Stimulated activated CD4-positive, alpha-beta T cell treated with anti-CD3 and anti-CD28 coated beads, TNF-alpha, amount 100 ng/mL, for 24 hours (primary cell): Measurements from ENCODE around the gene BAZ2B.

Experiments
- DNase-seq, 3 experiments: peaks; one replicate each; pipeline ENCODE4 v3.0.0-alpha.2; 2020; ENCODE audit warnings: low read depth in 3 of 3

Gene BAZ2B

GRCh38 chr2:159322419-159322818 lies 293.9 kb downstream of the BAZ2B start:
- no peak for DNase-seq

DNA sequence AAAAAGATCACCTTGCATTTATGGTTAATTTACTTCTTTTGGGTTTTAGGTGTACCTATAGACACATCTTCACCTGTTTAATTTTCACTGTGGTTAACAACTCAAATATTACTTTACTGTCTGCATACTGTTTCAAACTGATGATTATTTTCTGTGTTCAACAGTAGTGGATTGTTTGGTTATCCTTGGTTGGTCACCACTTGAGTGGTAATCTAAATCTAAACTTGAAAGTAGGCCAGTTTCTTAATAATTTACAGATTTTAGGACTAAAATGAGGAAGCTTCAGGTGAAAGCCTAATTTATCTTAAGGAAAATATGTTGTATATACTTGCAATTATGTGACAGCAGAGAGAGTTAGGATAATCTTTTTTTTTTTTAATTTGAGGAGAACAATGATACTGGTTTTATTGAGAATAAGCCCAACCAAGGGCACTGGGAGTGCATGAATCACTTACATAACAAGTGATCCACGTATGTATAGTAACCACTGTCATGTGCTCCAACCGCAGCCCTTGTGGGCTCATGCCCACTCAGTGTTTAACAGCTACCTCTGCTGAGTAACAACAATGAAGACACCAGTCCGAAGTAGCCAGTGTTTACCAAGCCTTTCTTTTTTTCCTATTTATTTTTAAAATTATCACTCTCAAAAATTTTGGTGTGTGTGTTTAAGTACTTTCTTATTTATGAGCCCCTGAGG lies 298.8 kb downstream of the BAZ2B start:
- DNase-seq, result no peak

DNA sequence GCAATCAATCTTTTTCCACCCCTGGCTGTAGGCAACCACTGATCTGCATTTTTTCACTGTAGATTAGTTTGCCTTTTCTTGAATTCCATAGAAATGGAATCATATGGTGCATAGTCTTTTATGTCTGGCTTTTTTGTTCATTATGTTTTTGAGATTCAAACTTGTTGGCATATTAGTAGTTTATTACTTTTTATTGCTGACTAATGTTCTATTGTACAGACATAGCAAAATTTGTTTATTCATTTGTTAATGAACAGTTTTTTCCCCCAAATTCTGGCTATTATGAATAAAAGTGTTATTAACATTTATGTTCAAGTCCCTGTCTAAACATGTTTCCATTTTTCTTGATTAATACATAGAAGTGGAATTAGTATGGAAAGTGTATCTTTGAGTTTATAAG lies 308.4 kb downstream of the BAZ2B start:
- no peak for DNase-seq

- no peak for DNase-seq
Measured at GRCh38 chr2:159300586-159300985, 315.8 kb downstream of the BAZ2B start.

DNA sequence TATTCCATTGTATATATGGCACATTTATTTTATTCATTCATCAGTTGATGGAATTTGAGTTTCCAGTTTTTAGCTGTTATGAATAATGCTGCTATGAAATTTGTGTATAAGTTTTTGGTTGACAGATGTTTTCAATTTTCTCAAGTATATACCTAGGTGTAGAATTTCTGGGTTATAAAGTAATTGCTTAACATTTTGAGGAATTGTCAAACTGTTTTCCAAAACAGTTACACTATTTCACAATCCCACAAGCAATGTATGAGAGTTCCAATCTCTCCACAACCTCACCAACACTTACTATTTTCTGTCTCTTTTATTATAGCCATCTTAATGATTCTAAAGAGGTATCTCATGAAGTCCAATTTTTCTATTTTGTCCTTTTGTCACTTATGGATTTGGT lies 317.4 kb downstream of the BAZ2B start:
- no peak for DNase-seq

GRCh38 chr2:159297042-159297707 lies 319.2 kb downstream of the BAZ2B start:
- DNase-seq, result no peak

GRCh38 chr2:159292157-159292556 lies 324.2 kb downstream of the BAZ2B start:
- no peak for DNase-seq

GRCh38 chr2:159290289-159290907 lies 325.9 kb downstream of the BAZ2B start:
- no peak for DNase-seq

DNA sequence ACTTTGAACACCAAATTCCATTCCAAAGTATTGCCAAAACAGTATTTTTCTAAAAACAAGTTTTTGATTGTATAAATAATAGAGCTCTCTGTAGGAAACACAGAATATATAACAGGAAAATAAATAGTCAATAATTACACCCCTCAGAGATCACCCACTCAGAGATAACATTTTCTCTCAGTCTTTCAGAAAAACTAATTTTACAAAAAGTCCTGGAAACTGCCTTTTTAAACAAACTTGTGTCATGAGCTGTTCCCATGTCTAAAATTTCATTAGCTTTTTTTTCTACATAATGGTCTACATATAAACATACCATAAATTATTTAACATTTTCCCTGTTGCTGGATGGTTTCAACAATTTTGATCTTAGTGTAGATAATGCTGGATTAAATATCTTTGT lies 328.6 kb downstream of the BAZ2B start:
- DNase-seq, result no peak

GRCh38 chr2:159286709-159287441 lies 329.5 kb downstream of the BAZ2B start:
- DNase-seq, result peak; percentile 90 to 97 (median 91)

- peak in 1 of 3 experiments; percentile 27 for DNase-seq
Measured at GRCh38 chr2:159285929-159286708, 330.2 kb downstream of the BAZ2B start, which contains the start of gene WDSUB1. TSS of gene WDSUB1 (minus strand) at chr2:159286703. CDS start at chr2:159283069, 3,634 bp downstream.

GRCh38 chr2:159285433-159285832 lies 330.9 kb downstream of the BAZ2B start:
- no peak for DNase-seq

- no peak for DNase-seq
Measured at GRCh38 chr2:159283529-159283928, 332.8 kb downstream of the BAZ2B start.

DNA sequence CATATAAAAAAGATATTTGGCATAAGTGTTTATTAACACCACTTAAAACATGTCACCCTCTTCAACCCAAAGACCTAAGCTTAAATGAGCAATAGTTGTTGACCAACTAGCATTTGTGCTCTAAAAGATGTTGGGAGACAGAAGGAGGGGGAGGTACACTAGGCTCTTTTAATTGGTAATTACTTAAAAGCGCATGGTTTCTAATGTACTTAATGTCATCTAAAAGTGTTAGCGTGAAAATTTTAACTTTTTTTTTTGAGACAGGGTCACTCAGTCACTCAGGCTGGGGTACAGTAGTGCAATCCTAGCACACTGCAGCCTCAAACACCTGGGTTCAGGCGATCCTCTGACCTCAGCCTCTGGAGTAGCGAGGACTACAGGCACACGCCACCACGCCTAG lies 335.3 kb downstream of the BAZ2B start:
- DNase-seq, result no peak

GRCh38 chr2:159279700-159280099 lies 336.6 kb downstream of the BAZ2B start:
- DNase-seq, result no peak

DNA sequence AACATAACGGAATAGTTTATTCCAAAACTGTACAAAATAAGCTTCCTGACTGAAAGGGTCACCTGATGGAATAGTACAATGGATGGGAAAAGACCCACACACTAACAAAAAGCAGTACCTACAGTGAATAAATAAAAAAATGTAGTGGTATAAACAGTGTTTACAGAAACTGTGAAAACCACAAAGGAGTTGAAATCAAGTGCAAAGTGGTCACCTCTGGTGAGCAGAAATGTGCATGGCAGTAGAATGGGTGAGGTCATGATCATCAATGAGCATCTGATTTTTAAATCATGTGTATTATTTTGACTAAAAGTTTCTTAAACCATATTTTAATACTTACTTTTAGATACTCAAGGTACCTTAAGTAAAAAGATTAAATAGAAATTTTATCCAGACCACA lies 341.2 kb downstream of the BAZ2B start:
- DNase-seq, result no peak

- DNase-seq, result no peak
Measured at GRCh38 chr2:159272156-159272555, 344.2 kb downstream of the BAZ2B start.

DNA sequence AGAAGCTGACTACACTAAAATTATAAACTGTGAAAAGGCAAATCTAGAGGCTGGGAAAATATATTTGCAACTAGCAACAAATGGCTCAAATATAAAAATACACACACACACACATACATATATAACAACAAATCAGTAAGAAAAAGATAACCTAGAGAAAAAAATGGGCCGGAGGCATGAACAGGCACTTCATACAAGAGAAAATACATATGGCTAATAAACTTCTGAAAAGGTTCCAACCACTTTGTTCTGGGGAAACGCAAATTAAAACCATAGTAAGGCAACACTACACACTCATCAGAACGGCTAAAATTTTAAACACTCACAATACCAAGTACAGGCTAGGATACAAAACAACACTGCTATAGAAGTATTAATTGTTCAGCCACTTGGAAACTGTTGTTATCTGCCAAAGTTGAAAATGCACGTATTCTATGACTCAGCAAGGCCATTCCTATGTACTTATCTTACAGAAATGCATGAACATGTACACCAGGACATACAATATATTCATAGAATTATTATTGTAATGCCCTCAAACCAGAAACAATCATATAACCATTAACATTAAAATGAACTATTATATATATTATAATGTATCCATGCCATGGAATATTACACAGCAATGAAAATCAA lies 345.5 kb downstream of the BAZ2B start:
- DNase-seq, result no peak
